DMS114 treated with DMSO at 0.1 percent for 48 hours (cell line): ENCODE data around the gene IGLL5.

Source experiments
- DNase-seq: peaks from one replicate; lab custom pipeline; 2025; ENCODE audit not compliant: unreplicated experiment; lab: John Stamatoyannopoulos, UW

The IGLL5 gene

GRCh38 chr22:22926370-22927195 is 39.0 kb downstream of the IGLL5 start:
- no peak for DNase-seq

- no peak for DNase-seq
Observed at GRCh38 chr22:22927196-22927887, 39.7 kb downstream of the IGLL5 start.

GRCh38 chr22:22927888-22928665 is 40.5 kb downstream of the IGLL5 start:
- no peak for DNase-seq

GRCh38 chr22:22928666-22929380 is 41.2 kb downstream of the IGLL5 start:
- DNase-seq = no peak

- no peak for DNase-seq
Observed at GRCh38 chr22:22929381-22930221, 42.0 kb downstream of the IGLL5 start.

- DNase-seq = no peak
Observed at GRCh38 chr22:22930222-22930497, 42.5 kb downstream of the IGLL5 start.

GRCh38 chr22:22930571-22931556 is 43.2 kb downstream of the IGLL5 start:
- DNase-seq = no peak

GRCh38 chr22:22931557-22932270 is 44.1 kb downstream of the IGLL5 start:
- DNase-seq = no peak

- DNase-seq = no peak
Observed at GRCh38 chr22:22932512-22932941, 44.9 kb downstream of the IGLL5 start.

GRCh38 chr22:22933100-22933806 is 45.6 kb downstream of the IGLL5 start:
- DNase-seq = no peak

- no peak for DNase-seq
Observed at GRCh38 chr22:22933807-22934542, 46.4 kb downstream of the IGLL5 start.

GRCh38 chr22:22934543-22935055 is 47.0 kb downstream of the IGLL5 start:
- no peak for DNase-seq

- no peak for DNase-seq
Observed at GRCh38 chr22:22935056-22935545, 47.5 kb downstream of the IGLL5 start.

GRCh38 chr22:22935546-22936157 is 48.0 kb downstream of the IGLL5 start:
- DNase-seq = no peak

- no peak for DNase-seq
Observed at GRCh38 chr22:22936180-22936914, 48.7 kb downstream of the IGLL5 start.
